Stomach smooth muscle (tissue), 2 donors: Measurements from ENCODE around the gene ZFP36.
A peak's percentile ranks its signal among the peaks of the same experiment; 100 is the strongest.

Experiments used
- H3K27ac ChIP-seq: one replicate; pipeline ENCODE4 v1.7.0; 2013; ENCODE audit warnings: mild to moderate bottlenecking, low read length, inconsistent platforms
- H3K27me3 ChIP-seq, 2 donors: one replicate each; pipeline ENCODE4 v1.7.0; 2013; ENCODE audit warnings: low read length in 2 of 2; ENCODE audit not compliant: insufficient read depth in 2 of 2, control insufficient read depth in 1 of 2
- H3K36me3 ChIP-seq, 2 donors: one replicate each; pipeline ENCODE4 v1.7.0; 2013; ENCODE audit warnings: low read length in 2 of 2; ENCODE audit not compliant: control insufficient read depth in 2 of 2, insufficient read depth in 2 of 2
- H3K4me1 ChIP-seq: one replicate; pipeline ENCODE4 v1.7.0; 2013; ENCODE audit warnings: low read length; ENCODE audit not compliant: control insufficient read depth, insufficient read depth
- H3K4me3 ChIP-seq, 2 donors: one replicate each; pipeline ENCODE4 v1.7.0; 2013; ENCODE audit warnings: low read length in 2 of 2
- H3K9ac ChIP-seq, 2 donors: one replicate each; pipeline ENCODE4 v1.7.0; 2013; ENCODE audit warnings: low read length in 2 of 2, mild to moderate bottlenecking in 1 of 2
- H3K9me3 ChIP-seq, 2 donors: one replicate each; pipeline ENCODE4 v1.7.0; 2013; ENCODE audit warnings: low read length in 2 of 2; ENCODE audit not compliant: control insufficient read depth in 2 of 2
- donor health status: healthy.
- donor health status: Pancreatic carcinoma.

ZFP36 gene

GRCh38 chr19:39413911-39414608 lies 7.4 kb downstream of the ZFP36 start:
- H3K4me3 ChIP-seq, result peak overlapping the region; percentile 93 to 96
- peaks cover 46% of the 10 kb centered on the region for H3K4me1 ChIP-seq
- peaks cover 5 to 13% of the 10 kb centered on the region in 2 donors for H3K36me3 ChIP-seq
- peak overlapping the region; percentile 100 for H3K27ac ChIP-seq
- H3K27me3 ChIP-seq, result no peaks in the 10 kb centered on the region
- H3K9ac ChIP-seq, result peak overlapping the region; percentile 68 to 96
- H3K9me3 ChIP-seq, result no peaks in the 10 kb centered on the region

- Histone ChIP-seq H3K36me3 (peaks cover 9 to 16% of the 10 kb centered on the region in 2 donors), H3K9ac (peak overlapping the region; percentile 68 to 96), H3K27ac (peak overlapping the region; percentile 100), H3K4me1 (peaks cover 42% of the 10 kb centered on the region), H3K4me3 (peak overlapping the region; percentile 93 to 96), H3K27me3 (no peaks in the 10 kb centered on the region), H3K9me3 (no peaks in the 10 kb centered on the region)
These were observed 8.7 kb downstream of the ZFP36 start for GRCh38 chr19:39415111-39416046.

- H3K4me1 ChIP-seq, result peaks cover 31% of the 10 kb centered on the region
- peak overlapping the region; percentile 100 for H3K27ac ChIP-seq
- peaks cover 10 to 23% of the 10 kb centered on the region in 2 donors for H3K36me3 ChIP-seq
- no peaks in the 10 kb centered on the region for H3K27me3 ChIP-seq
- H3K4me3 ChIP-seq, result no peak overlapping the region
- H3K9ac ChIP-seq, result peak overlapping the region in 1 of 2 donors; percentile 42
- H3K9me3 ChIP-seq, result no peaks in the 10 kb centered on the region
These were observed 9.8 kb downstream of the ZFP36 start for GRCh38 chr19:39416152-39417120.

GRCh38 chr19:39417463-39418181 lies 11.0 kb downstream of the ZFP36 start:
- no peaks in the 10 kb centered on the region for H3K27me3 ChIP-seq
- H3K9me3 ChIP-seq, result no peaks in the 10 kb centered on the region
- H3K4me1 ChIP-seq, result peaks cover 30% of the 10 kb centered on the region
- no peak overlapping the region for H3K9ac ChIP-seq
- no peak overlapping the region for H3K27ac ChIP-seq
- H3K36me3 ChIP-seq, result peaks cover 10 to 27% of the 10 kb centered on the region in 2 donors
- H3K4me3 ChIP-seq, result no peak overlapping the region

GRCh38 chr19:39419003-39419402 lies 12.4 kb downstream of the ZFP36 start:
- Histone ChIP-seq H3K4me1 (peaks cover 21% of the 10 kb centered on the region), H3K9ac (no peak overlapping the region), H3K4me3 (no peak overlapping the region), H3K36me3 (peaks cover 13 to 36% of the 10 kb centered on the region in 2 donors), H3K27ac (no peak overlapping the region), H3K9me3 (no peaks in the 10 kb centered on the region), H3K27me3 (no peaks in the 10 kb centered on the region)

- H3K27ac ChIP-seq, result no peak overlapping the region
- no peak overlapping the region for H3K9ac ChIP-seq
- no peak overlapping the region for H3K4me3 ChIP-seq
- H3K27me3 ChIP-seq, result no peaks in the 10 kb centered on the region
- peaks cover 13 to 40% of the 10 kb centered on the region in 2 donors for H3K36me3 ChIP-seq
- H3K4me1 ChIP-seq, result peaks cover 3% of the 10 kb centered on the region
- H3K9me3 ChIP-seq, result no peaks in the 10 kb centered on the region
These were observed 14.1 kb downstream of the ZFP36 start for GRCh38 chr19:39420769-39421168.

GRCh38 chr19:39422020-39422419 lies 15.4 kb downstream of the ZFP36 start:
- H3K27ac ChIP-seq, result no peak overlapping the region
- H3K27me3 ChIP-seq, result no peaks in the 10 kb centered on the region
- no peak overlapping the region for H3K4me3 ChIP-seq
- H3K9me3 ChIP-seq, result no peaks in the 10 kb centered on the region
- peaks cover 13 to 37% of the 10 kb centered on the region in 2 donors for H3K36me3 ChIP-seq
- no peak overlapping the region for H3K9ac ChIP-seq
- no peaks in the 10 kb centered on the region for H3K4me1 ChIP-seq

GRCh38 chr19:39423258-39424086 lies 16.8 kb downstream of the ZFP36 start:
- Histone ChIP-seq H3K36me3 (peaks cover 13 to 34% of the 10 kb centered on the region in 2 donors), H3K9ac (no peak overlapping the region), H3K4me1 (peaks cover 8% of the 10 kb centered on the region), H3K27ac (no peak overlapping the region), H3K4me3 (no peak overlapping the region), H3K9me3 (no peaks in the 10 kb centered on the region), H3K27me3 (no peaks in the 10 kb centered on the region)

GRCh38 chr19:39424934-39425333 lies 18.3 kb downstream of the ZFP36 start:
- peaks cover 6 to 26% of the 10 kb centered on the region in 2 donors for H3K36me3 ChIP-seq
- no peaks in the 10 kb centered on the region for H3K9me3 ChIP-seq
- H3K27me3 ChIP-seq, result no peaks in the 10 kb centered on the region
- no peak overlapping the region for H3K9ac ChIP-seq
- H3K27ac ChIP-seq, result no peak overlapping the region
- H3K4me1 ChIP-seq, result peaks cover 16% of the 10 kb centered on the region
- no peak overlapping the region for H3K4me3 ChIP-seq
